ENCODE data around the gene KIF16B. TPM values are rescaled to one million over a fixed set of nuclear protein-coding genes. Genes with fewer than 3 reads are reported as not detected.

KIF16B gene
- total and polyA plus RNA-seq, 4 donors, result 5.9 to 20.3 (median 9.6) TPM

GRCh38 chr20:16415071-16416053, 157.9 kb downstream of the KIF16B start:
- Histone ChIP-seq H3K9me3 (ENCODE audit: control insufficient read depth in 4 of 4, insufficient read depth in 3 of 4, low read length in 3 of 4) (peaks cover 2 to 10% (median 6%) of the 10 kb centered on the region in 4 donors), H3K36me3 (ENCODE audit: control insufficient read depth in 4 of 4, insufficient read depth in 4 of 4, low read length in 4 of 4) (peaks cover 0 to 7% (median 4%) of the 10 kb centered on the region in 4 donors), H3K27ac (ENCODE audit: low read depth in 1 of 2, low read length in 1 of 2) (no peak overlapping the region), H3K27me3 (ENCODE audit: control insufficient read depth in 3 of 3, insufficient read depth in 3 of 3, low read length in 2 of 3) (no peaks in the 10 kb centered on the region), H3K4me3 (no peak overlapping the region), H3K9ac (ENCODE audit: insufficient read depth in 1 of 2, low read length in 2 of 2) (no peak overlapping the region), H3K4me1 (ENCODE audit: control insufficient read depth in 5 of 5, insufficient read depth in 5 of 5, low read length in 5 of 5) (peaks cover 0 to 5% (median 0%) of the 10 kb centered on the region in 5 donors)
- no peak for TF ChIP-seq CTCF (IDR thresholded peaks at IDR 0.05; ENCODE audit: control extremely low read depth, extremely low read depth)
- WGBS, 2 donors, result 91 to 92% methylated on average over 4 of the region's 4 CpGs
- ATAC-seq (ENCODE audit: insufficient read depth, low FRiP score), result no peak
- no peak for DNase-seq

- peaks cover 2 to 10% (median 6%) of the 10 kb centered on the region in 4 donors for H3K9me3 ChIP-seq (ENCODE audit: control insufficient read depth in 4 of 4, insufficient read depth in 3 of 4, low read length in 3 of 4)
- 76 to 92% methylated on average over 1 of the region's 1 CpG for WGBS, 2 donors
- DNase-seq (peak in 2 of 3 donors; percentile 17 to 51), ATAC-seq (ENCODE audit: insufficient read depth, low FRiP score) (no peak)
- no peak overlapping the region for H3K27ac ChIP-seq (ENCODE audit: low read depth in 1 of 2, low read length in 1 of 2)
- TF ChIP-seq CTCF (IDR thresholded peaks at IDR 0.05; ENCODE audit: control extremely low read depth, extremely low read depth), result no peak
- no peaks in the 10 kb centered on the region for H3K27me3 ChIP-seq (ENCODE audit: control insufficient read depth in 3 of 3, insufficient read depth in 3 of 3, low read length in 2 of 3)
- no peak overlapping the region for H3K4me3 ChIP-seq
- peaks cover 0 to 5% (median 0%) of the 10 kb centered on the region in 5 donors for H3K4me1 ChIP-seq (ENCODE audit: control insufficient read depth in 5 of 5, insufficient read depth in 5 of 5, low read length in 5 of 5)
- H3K36me3 ChIP-seq (ENCODE audit: control insufficient read depth in 4 of 4, insufficient read depth in 4 of 4, low read length in 4 of 4), result peaks cover 0 to 5% (median 3%) of the 10 kb centered on the region in 4 donors
- no peak overlapping the region for H3K9ac ChIP-seq (ENCODE audit: insufficient read depth in 1 of 2, low read length in 2 of 2)
These were observed 160.3 kb downstream of the KIF16B start for GRCh38 chr20:16412906-16413305.

GRCh38 chr20:16411361-16411760, 161.9 kb downstream of the KIF16B start:
- Histone ChIP-seq H3K27ac (ENCODE audit: low read depth in 1 of 2, low read length in 1 of 2) (no peak overlapping the region), H3K9ac (ENCODE audit: insufficient read depth in 1 of 2, low read length in 2 of 2) (no peak overlapping the region), H3K9me3 (ENCODE audit: control insufficient read depth in 4 of 4, insufficient read depth in 3 of 4, low read length in 3 of 4) (peaks cover 2 to 10% (median 6%) of the 10 kb centered on the region in 4 donors), H3K27me3 (ENCODE audit: control insufficient read depth in 3 of 3, insufficient read depth in 3 of 3, low read length in 2 of 3) (no peaks in the 10 kb centered on the region), H3K36me3 (ENCODE audit: control insufficient read depth in 4 of 4, insufficient read depth in 4 of 4, low read length in 4 of 4) (peaks cover 0 to 5% (median 3%) of the 10 kb centered on the region in 4 donors), H3K4me3 (no peak overlapping the region), H3K4me1 (ENCODE audit: control insufficient read depth in 5 of 5, insufficient read depth in 5 of 5, low read length in 5 of 5) (peaks cover 0 to 10% (median 0%) of the 10 kb centered on the region in 5 donors)
- ATAC-seq (ENCODE audit: insufficient read depth, low FRiP score) (no peak), DNase-seq (no peak)
- no peak for TF ChIP-seq CTCF (IDR thresholded peaks at IDR 0.05; ENCODE audit: control extremely low read depth, extremely low read depth)
- 92 to 98% methylated on average over 3 of the region's 3 CpGs for WGBS, 2 donors
